Rectal smooth muscle tissue (tissue), 1 donor: ENCODE measurements around the gene SEC24D.

Experiments
- H3K27ac ChIP-seq: one replicate; pipeline ENCODE4 v1.7.0; 2013; ENCODE audit warnings: low read depth, low read length, inconsistent platforms
- H3K27me3 ChIP-seq: one replicate; pipeline ENCODE4 v1.7.0; 2013; ENCODE audit warnings: low read length; ENCODE audit not compliant: control insufficient read depth, insufficient read depth
- H3K36me3 ChIP-seq: one replicate; pipeline ENCODE4 v1.7.0; 2013; ENCODE audit warnings: low read length; ENCODE audit not compliant: control insufficient read depth, insufficient read depth
- H3K4me1 ChIP-seq: one replicate; pipeline ENCODE4 v1.7.0; 2013; ENCODE audit warnings: low read length; ENCODE audit not compliant: control insufficient read depth, insufficient read depth
- H3K4me3 ChIP-seq: one replicate; pipeline ENCODE4 v1.7.0; 2013; ENCODE audit warnings: low read length
- H3K9ac ChIP-seq: one replicate; pipeline ENCODE4 v1.7.0; 2013; ENCODE audit warnings: low read length

Gene SEC24D

GRCh38 chr4:118734491-118735205, 101.3 kb downstream of the SEC24D start:
- H3K36me3 ChIP-seq = peaks cover 15% of the 10 kb centered on the region

GRCh38 chr4:118732591-118733330, 103.2 kb downstream of the SEC24D start:
- H3K4me1 ChIP-seq = peaks cover 12% of the 10 kb centered on the region
- H3K27ac ChIP-seq = no peak overlapping the region
- no peak overlapping the region for H3K9ac ChIP-seq
- H3K4me3 ChIP-seq = no peak overlapping the region
- peaks cover 19% of the 10 kb centered on the region for H3K36me3 ChIP-seq
- no peaks in the 10 kb centered on the region for H3K27me3 ChIP-seq

More at GRCh38 chr4:118734491-118735205, 101.3 kb downstream of the SEC24D start:
- Histone ChIP-seq H3K27me3 (no peaks in the 10 kb centered on the region), H3K9ac (no peak overlapping the region), H3K4me3 (no peak overlapping the region), H3K27ac (no peak overlapping the region), H3K4me1 (peaks cover 19% of the 10 kb centered on the region)

DNA sequence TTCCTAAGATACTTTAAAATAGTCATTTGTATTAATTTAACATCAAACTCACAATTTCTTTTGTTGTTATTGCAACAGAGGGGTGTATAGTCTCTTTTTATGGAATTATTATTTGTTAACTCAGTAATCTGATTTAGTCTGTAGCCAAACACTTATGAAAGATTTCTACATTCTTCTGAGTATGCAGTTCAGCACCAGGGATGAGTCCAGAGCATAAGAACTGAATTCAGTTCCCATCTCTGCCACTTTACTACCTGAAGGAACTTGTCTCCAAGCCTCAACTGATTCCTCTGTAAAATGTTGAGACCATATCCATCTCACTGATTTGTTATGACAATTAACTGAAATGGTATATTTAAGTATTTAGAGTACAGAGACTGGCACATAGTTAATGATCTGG, 105.2 kb downstream of the SEC24D start:
- no peak overlapping the region for H3K4me3 ChIP-seq
- H3K9ac ChIP-seq = no peak overlapping the region
- H3K36me3 ChIP-seq = peaks cover 20% of the 10 kb centered on the region

DNA sequence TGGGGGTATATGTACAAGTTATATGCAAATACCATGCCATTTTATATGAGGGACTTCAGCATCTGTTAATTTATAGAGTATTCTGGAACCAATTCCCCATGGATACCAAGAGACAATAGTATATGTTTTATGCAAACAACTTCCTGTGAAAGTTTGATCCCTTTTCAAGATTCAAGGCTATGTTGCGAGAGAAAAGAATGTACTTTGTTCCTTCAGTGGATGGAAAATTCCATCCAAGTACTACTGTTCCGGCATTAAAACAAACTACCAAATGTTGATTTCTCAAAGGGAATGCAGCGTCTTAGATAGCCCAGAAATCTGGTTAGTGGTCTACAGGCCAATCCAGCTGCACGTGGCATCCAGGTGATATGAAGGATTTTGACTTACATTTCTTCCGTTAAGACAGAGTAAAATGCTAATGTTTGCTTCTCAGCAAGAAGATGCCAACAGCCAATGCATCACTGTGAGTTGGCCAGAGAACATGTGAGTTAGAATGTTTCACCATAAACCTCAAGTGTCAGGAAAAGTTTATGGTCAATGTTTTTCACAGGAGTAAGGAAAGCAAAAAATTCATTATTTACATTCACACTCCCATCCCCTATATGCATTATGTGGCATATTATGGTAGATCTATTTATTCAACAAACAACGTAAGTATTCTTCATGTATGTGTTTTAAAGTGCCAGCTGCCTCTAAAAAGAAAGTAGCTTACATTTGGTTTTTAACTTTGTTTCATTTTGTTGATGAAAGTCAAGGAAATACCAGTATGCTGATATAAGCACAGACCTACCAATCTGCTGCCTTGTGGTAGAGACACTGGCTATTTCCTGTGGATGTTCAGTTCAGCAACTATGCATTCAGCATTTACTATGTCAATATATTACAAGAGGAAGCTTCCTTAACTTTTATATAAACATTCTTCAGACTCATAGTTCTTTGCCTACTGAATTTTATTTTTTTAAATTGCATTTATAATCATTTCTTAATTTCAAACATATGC, 106.3 kb downstream of the SEC24D start:
- Histone ChIP-seq H3K36me3 (peaks cover 20% of the 10 kb centered on the region), H3K27ac (no peak overlapping the region), H3K4me3 (no peak overlapping the region)

More for the DNA sequence above, 105.2 kb downstream of the SEC24D start:
- no peak overlapping the region for H3K27ac ChIP-seq
- no peaks in the 10 kb centered on the region for H3K27me3 ChIP-seq
- peaks cover 2% of the 10 kb centered on the region for H3K4me1 ChIP-seq

DNA sequence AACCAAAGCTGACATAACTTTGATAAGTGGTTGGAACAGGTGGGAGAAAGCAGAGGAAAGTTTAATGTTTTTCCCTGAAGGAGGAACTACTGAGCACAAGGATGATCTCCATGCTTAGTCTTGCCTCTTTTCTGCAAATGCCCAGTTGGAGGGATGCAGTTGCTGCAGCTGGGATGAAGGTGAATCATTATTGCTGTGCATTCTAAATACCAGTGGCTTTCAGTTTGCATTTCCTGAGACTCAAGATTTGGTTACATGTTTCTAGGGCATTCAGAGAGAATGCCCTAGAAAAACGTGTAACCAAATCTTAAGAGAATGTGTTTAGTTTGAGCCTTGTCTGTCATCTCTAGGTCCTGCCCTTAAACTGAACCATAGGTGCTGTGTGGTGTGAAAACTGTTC, 108.6 kb downstream of the SEC24D start:
- Histone ChIP-seq H3K27ac (no peak overlapping the region), H3K27me3 (no peaks in the 10 kb centered on the region), H3K9ac (no peak overlapping the region), H3K36me3 (peaks cover 16% of the 10 kb centered on the region), H3K4me1 (no peaks in the 10 kb centered on the region), H3K4me3 (no peak overlapping the region)

More for the DNA sequence above, 106.3 kb downstream of the SEC24D start:
- no peaks in the 10 kb centered on the region for H3K4me1 ChIP-seq
- H3K27me3 ChIP-seq = no peaks in the 10 kb centered on the region
- H3K9ac ChIP-seq = no peak overlapping the region

GRCh38 chr4:118723369-118723768, 112.6 kb downstream of the SEC24D start:
- H3K36me3 ChIP-seq = peaks cover 4% of the 10 kb centered on the region
- H3K4me1 ChIP-seq = no peaks in the 10 kb centered on the region
- no peak overlapping the region for H3K9ac ChIP-seq

DNA sequence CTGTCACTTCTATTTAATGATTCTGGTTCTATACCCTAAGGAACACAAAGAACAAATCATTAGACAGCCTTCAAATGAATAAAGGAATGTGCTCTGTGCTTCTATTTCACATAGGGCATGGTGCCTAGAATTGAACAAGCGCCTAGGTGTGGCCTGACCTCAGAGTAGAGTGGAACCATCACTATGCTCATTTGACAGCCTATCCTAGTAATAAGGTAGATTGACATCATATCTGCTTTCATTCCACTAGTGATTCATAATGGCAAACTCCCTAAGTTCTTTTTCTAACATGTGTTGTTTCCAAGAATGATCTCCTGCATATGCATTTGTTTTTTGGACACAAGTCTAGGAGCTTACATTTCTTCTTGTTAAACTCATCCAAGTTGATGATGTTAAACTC, 114.2 kb downstream of the SEC24D start:
- H3K4me1 ChIP-seq = no peaks in the 10 kb centered on the region
- peaks cover 2% of the 10 kb centered on the region for H3K36me3 ChIP-seq
- H3K9ac ChIP-seq = no peak overlapping the region
- no peak overlapping the region for H3K4me3 ChIP-seq
- H3K27ac ChIP-seq = no peak overlapping the region
- H3K27me3 ChIP-seq = no peaks in the 10 kb centered on the region

More at GRCh38 chr4:118723369-118723768, 112.6 kb downstream of the SEC24D start:
- H3K4me3 ChIP-seq = no peak overlapping the region
- no peaks in the 10 kb centered on the region for H3K27me3 ChIP-seq
- H3K27ac ChIP-seq = no peak overlapping the region

- Histone ChIP-seq H3K4me1 (no peaks in the 10 kb centered on the region), H3K27me3 (no peaks in the 10 kb centered on the region), H3K4me3 (no peak overlapping the region), H3K9ac (no peak overlapping the region), H3K36me3 (peaks cover 2% of the 10 kb centered on the region), H3K27ac (no peak overlapping the region)
Measured at GRCh38 chr4:118718511-118719170, 117.3 kb downstream of the SEC24D start.

DNA sequence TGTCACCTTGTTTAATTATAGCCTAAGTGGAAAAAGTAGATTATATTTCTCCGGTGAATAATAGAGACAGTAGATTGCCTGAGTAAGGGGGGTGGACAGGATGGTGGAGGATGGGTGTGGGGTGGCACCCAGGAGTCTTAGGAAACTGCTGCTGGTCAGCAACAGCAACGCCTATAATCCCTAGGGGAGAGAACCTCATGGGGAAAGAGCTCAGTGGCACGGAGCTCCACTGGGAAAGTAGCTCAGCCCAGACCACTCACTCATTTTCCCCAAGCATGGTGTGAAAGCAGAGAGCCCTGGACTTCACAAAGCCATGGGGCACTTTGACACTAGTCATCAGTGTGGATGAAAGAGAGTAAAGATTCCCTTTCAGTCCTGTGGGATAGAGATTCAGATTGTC, 119.6 kb downstream of the SEC24D start:
- Histone ChIP-seq H3K4me3 (no peak overlapping the region), H3K4me1 (no peaks in the 10 kb centered on the region), H3K27ac (no peak overlapping the region), H3K27me3 (no peaks in the 10 kb centered on the region), H3K36me3 (peaks cover 2% of the 10 kb centered on the region), H3K9ac (no peak overlapping the region)

DNA sequence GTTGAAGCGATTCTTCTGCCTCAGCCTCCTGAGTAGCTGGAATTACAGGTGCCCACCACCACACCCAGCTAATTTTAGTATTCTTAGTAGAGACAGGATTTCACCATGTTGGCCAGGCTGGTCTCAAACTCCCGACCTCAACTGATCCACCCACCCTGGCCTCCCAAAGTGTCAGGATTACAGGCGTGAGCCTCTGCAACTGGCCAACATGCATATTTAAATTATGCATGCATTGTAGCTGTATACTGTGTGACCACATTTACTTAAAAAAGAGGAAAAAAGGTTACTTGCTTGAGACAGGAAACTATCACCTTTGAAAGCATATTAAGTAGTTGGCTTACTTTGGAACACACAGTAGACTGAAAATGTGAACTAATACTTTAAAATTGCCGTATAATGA, 121.2 kb downstream of the SEC24D start:
- Histone ChIP-seq H3K9ac (no peak overlapping the region), H3K4me3 (no peak overlapping the region), H3K4me1 (no peaks in the 10 kb centered on the region), H3K27me3 (no peaks in the 10 kb centered on the region), H3K36me3 (no peaks in the 10 kb centered on the region), H3K27ac (no peak overlapping the region)

DNA sequence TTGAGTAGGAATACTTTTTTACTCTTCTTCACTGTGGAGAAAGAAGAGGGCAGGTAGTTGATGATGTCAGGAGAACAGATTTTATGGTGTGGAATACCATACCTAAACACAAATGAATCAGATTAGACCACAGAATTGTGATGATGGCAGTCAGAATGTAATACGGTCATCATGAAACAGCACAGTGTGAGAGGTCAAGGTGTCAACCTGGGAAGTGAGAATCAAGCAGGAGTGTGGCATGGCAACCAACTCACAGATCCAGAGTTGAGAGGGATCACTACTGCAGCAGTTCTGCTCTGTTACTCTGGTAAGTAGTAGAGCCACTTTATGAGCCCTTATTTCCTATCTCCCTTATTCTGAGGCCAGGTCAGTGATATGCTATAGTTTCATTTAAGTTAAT, 123.1 kb downstream of the SEC24D start:
- no peak overlapping the region for H3K27ac ChIP-seq
- no peak overlapping the region for H3K9ac ChIP-seq
- no peaks in the 10 kb centered on the region for H3K27me3 ChIP-seq
- H3K36me3 ChIP-seq = no peaks in the 10 kb centered on the region
- H3K4me3 ChIP-seq = no peak overlapping the region
- no peaks in the 10 kb centered on the region for H3K4me1 ChIP-seq
